Thoracic aorta (tissue), 2 donors: Measurements from ENCODE around the gene GALNT11. TPM values are rescaled to one million over a fixed set of nuclear protein-coding genes. Genes with fewer than 3 reads are reported as not detected.

Experiments
- ATAC-seq: fragments of 150-250 bp; one replicate; pipeline ENCODE4 v1.8.0; 2017; ENCODE audit warnings: low read depth; ENCODE audit not compliant: insufficient number of reproducible peaks, low FRiP score
- DNase-seq: peaks from one replicate; pipeline ENCODE4 v3.0.0-alpha.2; 2020; ENCODE audit warnings: low spot score
- H3K27ac ChIP-seq, 2 donors: fragments of 200-600 bp; sonication (generic); 1 replicate in 1 of 2; 2 replicates in 1 of 2; pipeline ENCODE4 v1.5.1; 2016; ENCODE audit warnings: mild to moderate bottlenecking in 2 of 2, moderate library complexity in 2 of 2
- H3K27me3 ChIP-seq: fragments of 200-600 bp; sonication (generic); replicated peaks from 2 replicates; pipeline ENCODE4 v1.6.0; 2016; ENCODE audit warnings: mild to moderate bottlenecking; ENCODE audit not compliant: insufficient read depth
- H3K36me3 ChIP-seq: fragments of 200-600 bp; sonication (generic); one replicate; pipeline ENCODE4 v1.5.1; 2016
- H3K4me1 ChIP-seq, 2 donors: fragments of 200-600 bp; sonication (generic); 1 replicate in 1 of 2; 2 replicates in 1 of 2; pipeline versions ENCODE4 v1.5.1 to v1.6.0; 2016; ENCODE audit warnings: low read depth in 2 of 2, mild to moderate bottlenecking in 1 of 2; ENCODE audit not compliant: control insufficient read depth in 1 of 2
- H3K4me3 ChIP-seq: fragments of 200-600 bp; sonication (generic); 2 replicates; pipeline ENCODE4 v1.5.1; 2016; ENCODE audit warnings: mild to moderate bottlenecking
- H3K9me3 ChIP-seq: fragments of 200-600 bp; sonication (generic); 2 replicates; pipeline ENCODE4 v1.5.1; 2016
- CTCF ChIP-seq: fragments of 200-600 bp; sonication (generic); IDR thresholded peaks from one replicate; pipeline ENCODE4 v1.5.1; 2019; ENCODE audit warnings: antibody characterized with exemption
- total RNA-seq, 2 donors: library from RNA; depleted of rRNA; stranded (reverse); fragments of >200 nt; gene quantifications; one replicate each; pipeline versions ENCODE4 v1.1.0 to v1.2.3, GENCODE V29; 2016

Gene GALNT11
- total RNA-seq, 2 donors from 2014 or later: 30.1 to 47.7 TPM

GRCh38 chr7:152145853-152146466, 120.5 kb downstream of the GALNT11 start:
- peak; percentile 35 for ATAC-seq
- Histone ChIP-seq H3K27me3 (no peaks in the 10 kb centered on the region), H3K4me3 (no peak overlapping the region), H3K4me1 (peaks cover 9 to 14% of the 10 kb centered on the region in 2 donors), H3K27ac (no peak overlapping the region), H3K36me3 (peaks cover 44% of the 10 kb centered on the region), H3K9me3 (no peaks in the 10 kb centered on the region)
- no peak for DNase-seq
- peak; percentile 31 for TF ChIP-seq CTCF

- no peak overlapping the region for H3K4me3 ChIP-seq
- no peak for ATAC-seq
- H3K27me3 ChIP-seq: no peaks in the 10 kb centered on the region
- TF ChIP-seq CTCF: no peak
- peaks cover 53% of the 10 kb centered on the region for H3K36me3 ChIP-seq
- DNase-seq: no peak
- H3K27ac ChIP-seq: no peak overlapping the region
- H3K4me1 ChIP-seq: peaks cover 9 to 14% of the 10 kb centered on the region in 2 donors
- H3K9me3 ChIP-seq: no peaks in the 10 kb centered on the region
Observed at GRCh38 chr7:152148706-152149105, 123.2 kb downstream of the GALNT11 start.

GRCh38 chr7:152149363-152149762, 123.9 kb downstream of the GALNT11 start:
- ATAC-seq: no peak
- Histone ChIP-seq H3K36me3 (peaks cover 57% of the 10 kb centered on the region), H3K4me3 (no peak overlapping the region), H3K27ac (no peak overlapping the region), H3K27me3 (no peaks in the 10 kb centered on the region), H3K4me1 (peaks cover 9 to 14% of the 10 kb centered on the region in 2 donors), H3K9me3 (no peaks in the 10 kb centered on the region)
- DNase-seq: no peak
- no peak for TF ChIP-seq CTCF

GRCh38 chr7:152152267-152152666, 126.8 kb downstream of the GALNT11 start:
- H3K4me3 ChIP-seq: no peak overlapping the region
- H3K27ac ChIP-seq: no peak overlapping the region
- no peaks in the 10 kb centered on the region for H3K27me3 ChIP-seq
- ATAC-seq (no peak), DNase-seq (no peak)
- H3K9me3 ChIP-seq: no peaks in the 10 kb centered on the region
- TF ChIP-seq CTCF: no peak
- H3K4me1 ChIP-seq: no peaks in the 10 kb centered on the region
- H3K36me3 ChIP-seq: peaks cover 63% of the 10 kb centered on the region

- Histone ChIP-seq H3K27me3 (no peaks in the 10 kb centered on the region), H3K4me3 (no peak overlapping the region), H3K9me3 (no peaks in the 10 kb centered on the region), H3K27ac (no peak overlapping the region), H3K4me1 (no peaks in the 10 kb centered on the region), H3K36me3 (peaks cover 59% of the 10 kb centered on the region)
- ATAC-seq (no peak), DNase-seq (no peak)
- TF ChIP-seq CTCF: no peak
Observed at GRCh38 chr7:152158801-152159587, 133.5 kb downstream of the GALNT11 start.
